ENCODE results near the gene DUSP2.

GRCh38 chr2:96159084-96159830 lies 14.0 kb upstream of the DUSP2 start:
- TF ChIP-seq TARDBP (IDR thresholded peaks at IDR 0.05) (no peak), SP1 (IDR thresholded peaks at IDR 0.05) (no peak)

Data from HEK293T (cell line).